GM18508 (cell line): ENCODE data around the gene SPTLC3.

Source experiments
- ATAC-seq: cut with Tn5 transposase; IDR thresholded peaks from one replicate; pipeline ENCODE4 v1.9.1; 2021; ENCODE audit warnings: moderate number of reproducible peaks; ENCODE audit not compliant: insufficient read depth, unreplicated experiment

SPTLC3 gene

GRCh38 chr20:13028673-13029072, 19.9 kb downstream of the SPTLC3 start:
- ATAC-seq: no peak

GRCh38 chr20:13029687-13030375, 21.1 kb downstream of the SPTLC3 start:
- no peak for ATAC-seq

- ATAC-seq: no peak
Observed at GRCh38 chr20:13031751-13032150, 23.0 kb downstream of the SPTLC3 start.

- ATAC-seq: no peak
Observed at GRCh38 chr20:13034115-13034514, 25.3 kb downstream of the SPTLC3 start.

- no peak for ATAC-seq
Observed at GRCh38 chr20:13034936-13035335, 26.2 kb downstream of the SPTLC3 start.

- ATAC-seq: no peak
Observed at GRCh38 chr20:13035399-13036152, 26.8 kb downstream of the SPTLC3 start.

- ATAC-seq: no peak
Observed at GRCh38 chr20:13037727-13038126, 29.0 kb downstream of the SPTLC3 start.

GRCh38 chr20:13041574-13042457, 33.0 kb downstream of the SPTLC3 start:
- ATAC-seq: no peak

- ATAC-seq: no peak
Observed at GRCh38 chr20:13042458-13042794, 33.7 kb downstream of the SPTLC3 start.

- ATAC-seq: no peak
Observed at GRCh38 chr20:13046409-13046808, 37.6 kb downstream of the SPTLC3 start.

GRCh38 chr20:13054011-13054410, 45.2 kb downstream of the SPTLC3 start:
- ATAC-seq: no peak

- no peak for ATAC-seq
Observed at GRCh38 chr20:13058666-13059389, 50.1 kb downstream of the SPTLC3 start.

- no peak for ATAC-seq
Observed at GRCh38 chr20:13059398-13060136, 50.8 kb downstream of the SPTLC3 start.

GRCh38 chr20:13060327-13060726, 51.6 kb downstream of the SPTLC3 start:
- no peak for ATAC-seq

- no peak for ATAC-seq
Observed at GRCh38 chr20:13061381-13061780, 52.6 kb downstream of the SPTLC3 start.

GRCh38 chr20:13062789-13063188, 54.0 kb downstream of the SPTLC3 start:
- no peak for ATAC-seq

- ATAC-seq: no peak
Observed at GRCh38 chr20:13068336-13068735, 59.6 kb downstream of the SPTLC3 start.

- ATAC-seq: no peak
Observed at GRCh38 chr20:13081877-13082276, 73.1 kb downstream of the SPTLC3 start.

GRCh38 chr20:13082378-13082777, 73.6 kb downstream of the SPTLC3 start:
- ATAC-seq: no peak

GRCh38 chr20:13085275-13085674, 76.5 kb downstream of the SPTLC3 start:
- no peak for ATAC-seq
